GM12873 (cell line): ENCODE measurements around the gene ITGA1.

ENCODE experiments used
- CTCF ChIP-seq: IDR thresholded peaks from 2 replicates; pipeline ENCODE4 v1.5.1; 2012; ENCODE audit warnings: low read depth, mild to moderate bottlenecking, moderate library complexity, low read length, control low read depth; ENCODE audit not compliant: insufficient read depth; ENCODE audit errors: missing control alignments

The ITGA1 gene

GRCh38 chr5:52963636-52964035, 175.9 kb downstream of the ITGA1 start:
- no peak for TF ChIP-seq CTCF

DNA sequence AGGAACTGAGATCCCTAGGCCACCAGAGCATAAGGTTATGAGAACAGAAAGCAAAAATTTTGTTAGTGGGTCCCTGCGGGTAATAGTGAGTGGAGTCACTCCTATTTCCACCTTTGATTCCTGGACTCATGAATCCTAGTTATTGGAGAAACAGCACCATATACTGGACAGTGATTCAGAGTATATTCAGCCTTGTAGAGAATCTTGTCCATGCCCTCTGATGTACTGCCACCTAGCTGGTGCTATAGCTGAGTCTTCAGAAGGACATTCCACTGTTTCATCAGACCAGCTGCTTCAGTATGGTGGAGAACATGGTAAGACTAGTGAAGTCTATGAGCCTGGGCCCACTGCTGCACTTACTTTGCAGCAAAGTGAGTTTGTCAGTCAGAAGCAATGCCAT, 176.4 kb downstream of the ITGA1 start:
- no peak for TF ChIP-seq CTCF

DNA sequence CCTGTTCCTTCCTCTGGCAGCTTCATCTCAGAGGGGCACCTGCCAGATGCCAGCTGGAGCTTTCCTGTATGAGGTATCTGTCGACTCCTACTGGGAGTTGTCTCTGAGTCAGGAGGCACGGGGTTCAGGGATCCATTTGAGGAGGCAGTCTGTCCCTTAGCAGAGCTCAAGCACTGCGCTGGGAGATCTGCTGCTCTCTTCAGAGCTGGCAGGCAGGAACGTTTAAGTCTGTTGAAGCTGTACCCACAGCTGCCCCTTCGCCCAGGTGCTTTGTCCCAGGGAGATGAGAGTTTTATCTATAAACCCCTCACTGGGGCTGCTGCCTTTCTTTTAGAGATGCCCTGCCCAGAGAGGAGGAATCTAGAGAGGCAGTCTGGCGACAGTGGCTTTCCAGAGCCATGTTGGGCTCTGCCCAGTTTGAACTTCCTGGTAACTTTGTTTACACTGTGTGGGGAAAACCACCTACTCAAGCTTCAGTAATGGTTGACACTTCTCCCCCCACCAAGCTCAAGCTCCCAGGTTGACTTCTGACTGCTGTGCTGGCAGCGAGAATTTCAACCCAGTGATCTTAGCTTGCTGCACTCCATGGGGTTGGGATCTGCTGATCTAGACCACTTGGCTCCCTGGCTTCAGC, 189.7 kb downstream of the ITGA1 start:
- TF ChIP-seq CTCF: no peak

- no peak for TF ChIP-seq CTCF
Observed at GRCh38 chr5:52981507-52981906, 193.8 kb downstream of the ITGA1 start.

DNA sequence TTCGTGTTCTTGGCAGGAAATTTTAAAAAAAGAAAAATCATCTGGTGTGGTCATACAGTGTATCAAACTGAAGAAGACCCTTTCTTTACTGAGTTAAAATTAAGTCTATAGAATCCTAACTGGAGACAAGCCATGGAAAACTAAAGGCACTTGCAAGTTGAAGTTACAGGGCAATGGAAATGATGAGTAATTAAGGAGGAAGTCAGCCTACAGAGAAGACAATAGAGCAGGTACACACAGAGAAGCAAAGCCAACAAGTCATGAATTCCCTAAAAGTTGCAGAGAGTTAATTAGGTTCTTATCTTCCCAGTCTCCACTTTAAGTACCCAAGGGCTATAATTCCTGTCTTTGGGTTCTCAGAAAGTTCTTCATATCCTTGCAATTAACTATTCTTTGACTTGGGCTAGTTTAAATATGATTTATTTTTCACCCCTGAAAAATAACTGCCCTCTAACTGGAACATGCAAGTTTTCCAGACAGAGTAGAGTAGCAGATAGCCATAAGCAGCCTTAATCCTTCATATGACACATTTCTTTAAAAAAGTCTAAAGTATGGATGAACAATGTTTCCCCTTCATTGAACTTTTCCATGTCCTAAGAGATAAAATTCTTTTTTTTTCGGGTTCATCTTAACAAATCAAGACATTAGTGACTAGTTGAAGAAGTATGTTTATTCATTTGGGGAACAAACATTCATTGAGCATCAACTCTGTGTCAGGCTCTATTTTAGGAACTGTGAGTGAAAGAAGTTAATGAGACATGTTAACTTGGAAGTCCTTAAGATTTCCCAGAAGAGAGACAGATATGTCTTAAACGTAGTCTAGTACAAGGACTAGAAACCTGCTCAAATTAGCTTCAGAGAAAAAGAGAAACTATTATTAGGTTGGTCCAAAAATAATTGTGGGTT, 196.3 kb downstream of the ITGA1 start:
- TF ChIP-seq CTCF: no peak

GRCh38 chr5:52985306-52985705, 197.6 kb downstream of the ITGA1 start:
- TF ChIP-seq CTCF: no peak

DNA sequence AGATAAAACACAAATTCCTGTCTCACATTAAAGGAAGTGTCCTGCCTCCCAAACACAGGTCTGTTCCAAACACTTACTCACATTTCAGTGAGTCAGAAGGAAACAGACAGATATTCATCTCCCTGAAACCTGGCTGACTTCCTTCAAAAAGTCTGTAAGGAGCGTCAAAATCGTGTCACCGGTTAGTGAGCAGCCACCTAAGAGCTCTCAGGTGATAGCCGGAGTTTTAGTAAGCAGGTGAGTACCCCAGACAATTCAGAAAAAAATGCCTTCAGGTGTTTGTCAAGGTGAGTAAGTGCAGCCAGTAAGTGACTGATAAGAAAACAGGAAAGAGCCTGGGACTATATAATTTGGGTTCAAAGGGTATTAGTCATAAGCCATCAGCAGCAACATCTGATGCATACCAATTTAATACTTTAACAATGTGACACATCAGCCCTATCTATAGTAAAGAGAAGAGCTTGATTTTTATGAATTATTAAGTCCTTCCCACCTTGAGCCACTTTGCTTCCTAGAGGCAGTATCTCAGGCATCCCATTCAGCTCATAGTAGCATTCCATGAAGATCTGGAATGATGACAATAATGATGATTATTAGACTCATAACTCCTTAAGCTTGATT, 200.1 kb downstream of the ITGA1 start:
- TF ChIP-seq CTCF: no peak
